NCI-H446 (cell line): Measurements from ENCODE around the gene ATP7B.

ENCODE experiments used
- DNase-seq, 2 experiments: peaks; one replicate each; lab custom pipeline; 2025; lab: John Stamatoyannopoulos, UW

Gene ATP7B

GRCh38 chr13:51978796-51979556, 32.3 kb downstream of the ATP7B start:
- DNase-seq, result peak in 1 of 2 experiments; percentile 16

DNA sequence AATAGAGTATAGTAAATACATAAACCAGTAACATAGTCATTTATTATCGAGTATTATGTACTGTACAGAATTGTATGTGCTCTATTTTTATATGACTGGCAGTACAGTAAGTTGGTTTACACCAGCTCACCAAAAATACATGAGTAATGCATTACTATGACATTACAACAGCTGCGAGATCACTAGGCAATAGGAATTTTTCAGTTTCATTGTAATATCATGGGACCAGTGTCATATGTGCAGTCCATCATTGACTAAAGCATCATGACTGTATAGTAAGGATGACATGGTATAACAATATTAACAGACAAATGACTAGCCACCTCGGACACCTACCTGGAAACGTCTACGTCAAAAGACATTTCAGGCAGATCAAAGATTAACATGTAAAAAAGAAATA, 33.6 kb downstream of the ATP7B start:
- no peak for DNase-seq

DNA sequence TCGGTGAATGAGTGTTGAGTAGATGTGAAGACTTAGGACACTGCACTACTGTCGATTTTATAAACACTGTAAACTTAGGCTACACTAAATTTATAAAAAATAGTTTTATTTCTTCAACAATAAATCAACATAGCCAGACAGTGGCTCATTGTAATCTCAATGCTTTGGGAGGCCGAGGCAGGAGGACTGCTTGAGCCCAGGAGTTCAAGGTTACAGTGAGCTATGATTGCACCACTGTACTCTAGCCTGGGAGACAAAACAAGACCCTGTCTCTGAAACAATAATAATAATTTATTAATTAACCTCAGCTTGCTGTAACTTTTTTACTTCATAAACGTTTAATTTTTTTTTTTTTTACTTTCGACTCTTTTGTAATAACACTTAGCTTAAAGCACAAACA, 34.4 kb downstream of the ATP7B start:
- DNase-seq, result no peak

GRCh38 chr13:51976423-51976822, 34.8 kb downstream of the ATP7B start:
- DNase-seq, result no peak

DNA sequence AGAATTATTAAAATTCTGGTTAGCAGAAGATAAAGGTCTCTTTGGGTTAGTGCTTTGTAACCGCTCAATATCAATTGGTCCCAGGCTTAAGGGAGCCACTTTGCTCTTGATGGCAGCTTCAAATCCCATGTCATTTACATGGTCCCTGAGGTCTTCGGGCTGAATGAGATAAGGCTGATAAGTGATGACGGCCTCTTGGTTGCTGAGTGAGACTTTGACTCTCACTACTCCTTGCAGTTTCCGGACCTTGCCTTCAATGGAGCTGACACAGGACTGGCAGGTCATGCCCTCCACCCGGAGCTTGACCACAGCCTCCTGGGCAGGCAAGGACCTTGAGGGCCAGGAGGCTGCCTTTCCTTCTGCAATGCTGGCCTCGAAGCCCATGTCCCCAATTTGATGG, 36.8 kb downstream of the ATP7B start:
- DNase-seq, result no peak

DNA sequence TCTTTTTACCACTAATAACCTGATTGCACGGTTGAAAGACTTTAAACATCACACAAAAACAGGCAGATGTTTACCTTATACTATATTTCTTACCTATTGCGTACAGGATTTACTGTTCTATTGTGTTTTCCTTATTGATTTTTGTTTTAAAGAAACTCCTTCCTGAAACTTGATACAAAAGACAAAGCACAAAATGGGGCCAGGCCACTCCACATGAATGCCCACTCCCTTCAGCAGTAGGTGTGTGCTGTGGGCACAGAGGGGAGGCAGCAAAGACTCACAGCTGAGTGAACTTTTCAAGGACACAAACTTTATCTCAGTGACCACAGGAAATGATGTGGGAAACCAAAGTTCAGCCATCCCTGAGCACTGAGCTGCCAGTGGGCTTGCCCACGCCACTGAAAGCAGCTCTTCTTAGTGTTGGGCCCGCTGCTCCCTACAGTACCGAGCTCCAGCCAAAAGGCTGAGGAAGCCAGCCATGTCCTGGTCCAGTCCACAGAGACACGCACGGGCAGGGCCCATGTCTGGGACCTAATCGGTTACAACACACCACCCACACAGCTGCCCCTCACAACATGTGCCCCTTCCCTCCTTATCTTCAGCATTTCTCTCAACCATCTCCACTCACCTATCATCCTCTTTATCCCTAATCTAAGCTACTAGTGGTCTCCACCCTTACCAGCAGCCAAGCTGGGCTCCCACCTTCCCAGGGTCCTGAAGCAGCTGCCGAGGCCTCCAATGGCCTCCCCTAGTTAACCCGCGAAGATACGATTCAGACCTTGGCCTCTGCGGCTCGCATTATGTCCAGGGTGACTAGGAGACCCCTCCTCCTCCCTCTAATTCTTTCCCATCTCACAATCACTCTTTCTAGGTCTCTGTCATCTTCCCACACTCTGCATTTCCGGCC, 39.5 kb downstream of the ATP7B start:
- DNase-seq, result no peak

GRCh38 chr13:51970349-51970748, 40.9 kb downstream of the ATP7B start:
- no peak for DNase-seq

- no peak for DNase-seq
These were observed 43.5 kb downstream of the ATP7B start for GRCh38 chr13:51967482-51968446.

- DNase-seq, result no peak
These were observed 45.1 kb downstream of the ATP7B start for GRCh38 chr13:51966186-51966585.

GRCh38 chr13:51961493-51962403, 49.5 kb downstream of the ATP7B start:
- DNase-seq, result no peak

GRCh38 chr13:51960766-51961165, 50.5 kb downstream of the ATP7B start:
- DNase-seq, result no peak

DNA sequence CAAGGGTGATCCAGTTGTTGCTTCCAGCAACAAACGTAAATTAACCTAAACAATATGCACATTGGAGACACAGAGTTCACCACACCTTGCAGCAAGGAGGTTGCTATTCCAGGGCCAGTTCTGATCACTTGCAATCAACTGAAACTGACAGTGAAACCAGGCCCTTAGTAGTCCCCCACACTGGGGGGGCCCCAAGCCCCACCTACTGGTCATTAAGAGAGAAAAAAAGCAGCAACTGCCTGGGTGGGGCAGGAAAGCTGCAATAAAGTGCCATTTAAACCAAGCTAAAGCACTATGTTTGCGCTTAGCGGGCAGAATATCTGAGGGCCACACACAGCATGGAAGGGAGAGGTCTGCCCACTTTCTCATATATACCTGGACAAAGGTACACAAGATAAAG, 51.5 kb downstream of the ATP7B start:
- no peak for DNase-seq

- no peak for DNase-seq
These were observed 53.1 kb downstream of the ATP7B start for GRCh38 chr13:51958217-51958547.

- DNase-seq, result no peak
These were observed 53.7 kb downstream of the ATP7B start for GRCh38 chr13:51957377-51958216.

- no peak for DNase-seq
These were observed 54.5 kb downstream of the ATP7B start for GRCh38 chr13:51956717-51957116.

DNA sequence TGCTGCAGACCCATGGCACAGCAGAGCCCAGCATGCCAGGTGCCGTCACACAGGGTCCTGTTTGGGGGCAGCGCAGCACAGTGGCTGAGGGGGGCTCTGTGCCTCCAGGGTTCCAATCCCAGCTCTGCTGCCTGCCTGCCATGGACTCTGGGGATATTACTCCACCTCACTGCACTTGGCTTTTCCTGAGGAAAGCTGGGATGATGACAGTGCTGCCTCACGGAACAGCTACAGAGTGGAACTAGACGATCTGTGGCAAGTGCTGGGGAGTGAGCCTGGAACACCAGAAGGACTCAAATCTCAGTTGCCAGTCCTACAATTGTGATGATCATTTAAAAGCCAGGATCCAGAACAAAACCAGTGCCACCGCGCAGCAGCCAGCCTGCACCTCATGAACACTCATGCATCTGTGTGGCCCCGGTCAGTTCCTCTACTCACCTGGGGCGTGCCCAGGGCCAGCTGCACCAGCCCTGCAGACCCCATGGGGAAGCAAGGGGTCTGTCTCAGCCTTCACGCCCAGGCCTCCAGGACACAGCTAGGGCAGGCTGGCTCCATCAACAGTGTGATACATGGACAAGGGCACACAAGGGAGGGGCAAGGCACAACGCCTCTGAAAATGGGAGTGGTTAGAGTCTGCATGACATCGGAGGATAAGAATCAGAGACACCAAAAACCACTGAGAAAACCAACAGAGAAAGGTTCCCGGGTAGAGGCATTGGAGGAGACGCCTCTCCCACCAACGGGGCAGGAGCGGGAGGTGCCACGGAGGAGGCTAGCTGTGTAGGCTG, 55.2 kb downstream of the ATP7B start:
- DNase-seq, result peak in 1 of 2 experiments; percentile 68

DNA sequence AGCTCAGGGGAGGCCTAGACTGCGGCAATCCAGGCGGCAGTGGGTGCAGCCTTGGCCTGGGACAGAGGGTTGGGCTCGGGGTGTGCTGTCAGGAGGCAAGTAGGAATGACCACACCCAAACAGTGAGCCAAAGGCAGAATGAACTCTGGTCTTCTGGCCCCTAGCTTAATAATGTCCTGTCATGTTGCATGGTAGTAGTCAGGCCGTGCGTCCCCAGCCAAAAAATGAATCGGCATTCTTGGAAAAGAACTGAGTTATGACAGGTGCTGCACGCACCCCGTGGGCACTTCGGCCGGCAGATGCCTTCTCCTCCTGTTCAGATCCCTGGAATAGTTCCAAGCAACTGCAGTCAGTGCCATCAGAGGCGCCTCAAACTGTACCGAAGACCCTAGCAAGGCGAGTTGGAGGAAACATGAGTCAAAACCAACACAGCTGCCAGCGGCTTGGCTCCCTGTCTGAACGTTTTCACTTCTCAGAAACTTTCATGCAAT, 55.9 kb downstream of the ATP7B start:
- peak; percentile 52 to 84 for DNase-seq

GRCh38 chr13:51953347-51954195, 57.7 kb downstream of the ATP7B start:
- no peak for DNase-seq
